ENCODE measurements around the gene ADGRA1.

ADGRA1 gene

DNA sequence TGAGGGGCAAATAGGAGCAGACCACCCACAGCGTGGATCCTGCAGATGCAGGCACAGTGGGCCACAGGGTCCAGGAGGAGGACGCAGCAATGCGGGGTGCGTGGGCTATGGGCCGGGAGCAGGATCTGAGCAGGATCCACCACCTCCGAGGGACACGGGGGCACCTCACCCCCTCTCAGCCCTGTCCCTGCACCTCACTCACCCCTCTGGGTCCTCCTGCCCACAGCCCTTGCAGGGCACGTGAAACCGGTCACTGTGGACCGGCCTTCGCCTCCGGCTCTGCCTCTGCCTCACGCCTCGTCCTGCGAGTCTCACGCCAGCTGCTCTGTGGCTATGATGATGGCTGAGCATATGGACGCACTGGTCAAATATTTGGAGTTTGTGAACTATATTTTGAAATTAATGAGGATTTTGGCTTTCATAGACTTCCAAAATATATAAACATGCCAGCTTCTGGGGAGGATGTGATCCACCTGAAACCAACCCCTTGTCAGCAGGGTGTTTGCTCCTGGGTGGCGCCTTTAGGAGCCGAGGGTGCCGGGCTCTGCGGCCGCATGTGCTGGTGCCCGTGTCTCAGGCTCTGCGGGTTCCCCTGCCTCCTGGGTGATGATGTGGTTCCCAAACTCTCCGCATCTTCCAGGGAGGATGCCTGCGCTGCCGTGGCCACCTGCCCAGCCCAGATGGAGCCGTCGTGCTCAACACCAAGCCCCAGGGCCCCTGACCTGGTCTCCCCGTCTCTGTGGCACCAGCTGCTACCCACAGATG is 11.3 kb upstream of the ADGRA1 start:
- DNase-seq, result no peak

DNA sequence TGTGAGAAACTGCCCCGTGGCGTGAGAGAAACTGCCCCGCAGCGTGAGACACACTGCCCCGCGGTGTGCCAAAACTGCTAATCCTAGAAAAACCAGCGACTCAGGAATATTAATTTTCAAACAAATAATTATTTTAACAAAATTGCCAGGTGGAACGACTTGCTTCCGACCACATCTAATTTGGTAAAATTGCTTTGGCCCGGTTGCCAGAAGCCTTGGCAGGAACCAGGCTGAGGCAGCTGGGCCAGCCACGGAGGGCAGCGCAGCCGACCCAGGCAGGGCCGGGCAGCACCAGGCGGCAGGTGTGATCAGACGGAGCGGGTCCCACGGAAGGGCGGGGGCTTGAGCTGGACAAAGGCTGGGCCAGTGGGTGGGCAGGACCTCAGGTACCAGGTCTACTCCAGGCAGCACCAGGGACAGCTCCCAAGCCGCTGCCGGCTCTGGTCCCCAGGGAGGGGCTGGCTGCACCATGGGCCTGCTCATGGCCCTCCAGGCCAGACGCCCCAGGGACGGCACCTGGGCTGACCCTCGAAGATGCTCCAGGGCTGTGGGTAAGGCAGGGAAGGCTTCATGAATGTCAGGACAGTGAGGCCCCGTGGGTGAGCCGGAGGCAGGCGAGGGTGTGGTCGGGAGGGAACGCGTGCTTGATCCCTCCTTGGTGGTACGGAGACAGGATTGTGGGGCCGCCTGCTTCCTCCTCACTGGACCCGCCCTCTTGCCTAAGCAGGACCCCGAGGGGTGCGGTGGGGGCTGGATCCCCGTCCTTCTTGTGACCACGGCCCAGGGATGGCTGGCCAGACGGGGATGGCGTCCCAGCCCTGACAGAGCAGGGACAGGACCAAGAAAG is 7.7 kb upstream of the ADGRA1 start:
- no peak for DNase-seq

DNA sequence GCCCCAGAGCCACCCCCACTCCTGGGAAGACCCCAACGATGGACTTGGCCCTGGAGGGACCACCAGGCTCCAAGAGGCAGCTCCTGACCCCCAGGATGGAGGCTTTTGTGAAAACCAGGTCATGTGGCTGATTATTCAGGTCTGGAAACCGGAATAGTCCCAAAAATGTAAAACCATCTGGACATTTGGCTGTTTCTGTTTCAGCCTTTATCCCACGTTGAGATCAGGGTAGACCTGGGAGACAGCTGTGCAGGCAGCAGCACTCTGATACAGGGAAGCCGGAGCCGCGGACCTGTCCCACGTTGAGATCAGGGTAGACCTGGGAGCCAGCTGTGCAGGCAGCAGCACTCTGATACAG is 7.1 kb upstream of the ADGRA1 start:
- DNase-seq, result no peak

DNA sequence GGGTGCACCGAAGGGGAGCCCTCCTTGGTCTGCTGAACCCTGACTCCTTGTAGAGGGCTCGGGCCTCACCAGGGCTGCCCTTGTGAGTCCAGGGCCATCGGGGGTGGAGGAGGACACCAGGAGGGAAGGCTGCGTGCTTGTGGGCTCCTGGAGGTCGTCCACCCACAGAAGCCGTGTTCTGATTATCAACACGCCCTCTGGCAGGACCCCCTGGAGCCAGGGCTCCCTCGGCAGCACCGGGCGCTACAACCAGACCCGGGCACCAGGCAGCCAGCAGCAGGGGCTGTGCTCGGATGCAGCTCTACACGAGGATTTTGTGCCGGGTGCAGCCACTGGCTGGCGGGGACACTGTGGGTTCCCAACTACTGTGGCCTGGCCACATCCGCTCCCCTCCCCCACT is 6.1 kb upstream of the ADGRA1 start:
- no peak for DNase-seq

DNA sequence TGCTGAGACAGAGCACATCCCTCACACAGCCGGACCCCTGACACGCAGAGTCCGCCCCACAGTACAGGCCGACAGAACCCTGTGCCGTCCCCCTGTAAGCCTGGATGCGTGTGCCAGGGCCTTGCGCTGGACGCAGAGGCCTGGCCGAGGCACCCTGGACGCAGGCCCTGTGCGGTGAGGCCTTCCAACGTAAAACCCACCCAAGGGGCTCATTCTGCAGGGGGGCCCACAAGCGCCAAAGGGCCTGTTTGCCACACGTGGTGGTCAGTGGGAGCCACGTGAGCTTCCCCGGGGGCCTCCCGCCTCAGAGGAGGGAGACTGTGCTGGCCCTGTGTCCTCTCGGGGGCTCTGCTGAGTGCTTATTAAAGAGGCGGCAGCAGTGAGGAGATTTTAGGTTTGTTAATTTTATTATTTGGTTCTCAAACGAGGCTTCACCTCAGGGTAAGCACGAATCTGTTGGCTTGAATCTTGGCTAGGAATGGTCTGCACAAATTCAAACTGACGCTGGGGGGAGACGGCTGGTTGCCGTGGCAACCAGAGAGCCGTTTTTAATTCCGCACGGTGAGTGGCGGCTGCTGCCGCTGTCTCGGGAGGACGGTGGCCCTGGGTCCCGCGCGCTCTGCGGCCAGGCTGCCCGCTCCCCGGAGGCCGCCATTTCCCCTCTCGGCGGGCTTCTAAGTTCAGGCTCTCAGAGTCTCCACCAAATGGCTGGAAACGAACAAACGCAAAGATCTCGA is 4.9 kb upstream of the ADGRA1 start:
- DNase-seq, result no peak

DNA sequence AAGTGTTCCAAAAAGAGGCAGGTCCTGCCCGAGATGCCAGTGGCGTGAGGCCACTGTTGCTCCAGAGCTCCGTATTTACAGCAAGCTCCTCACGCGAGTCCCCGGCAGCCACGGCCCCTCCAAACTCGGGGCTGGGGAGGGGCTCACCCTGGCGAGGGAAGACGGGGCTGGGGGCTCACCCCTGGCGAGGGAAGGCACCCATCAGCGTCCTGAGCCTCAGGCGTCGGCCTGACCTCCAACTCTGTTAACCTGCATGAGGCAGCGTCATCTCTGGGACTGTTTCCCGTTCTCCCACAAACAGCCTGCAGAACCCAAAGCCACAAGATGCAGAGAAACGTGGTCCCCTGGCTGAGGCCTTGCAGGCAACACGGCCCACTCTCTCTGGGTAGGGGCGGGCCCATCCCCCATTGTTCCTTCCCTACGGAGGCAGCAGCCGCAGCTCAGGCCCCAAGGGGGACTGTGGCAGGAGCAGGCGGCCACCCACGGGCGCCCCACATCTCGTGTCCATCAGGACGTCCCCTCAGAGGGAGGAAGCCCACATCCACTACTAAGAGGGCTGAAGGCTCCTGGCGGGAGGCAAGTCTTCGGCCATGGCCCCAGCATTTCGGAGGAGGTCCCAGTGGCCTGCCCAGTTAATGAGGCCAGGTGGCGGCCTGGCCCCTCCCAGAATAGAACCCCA is 4.2 kb upstream of the ADGRA1 start:
- no peak for DNase-seq

DNA sequence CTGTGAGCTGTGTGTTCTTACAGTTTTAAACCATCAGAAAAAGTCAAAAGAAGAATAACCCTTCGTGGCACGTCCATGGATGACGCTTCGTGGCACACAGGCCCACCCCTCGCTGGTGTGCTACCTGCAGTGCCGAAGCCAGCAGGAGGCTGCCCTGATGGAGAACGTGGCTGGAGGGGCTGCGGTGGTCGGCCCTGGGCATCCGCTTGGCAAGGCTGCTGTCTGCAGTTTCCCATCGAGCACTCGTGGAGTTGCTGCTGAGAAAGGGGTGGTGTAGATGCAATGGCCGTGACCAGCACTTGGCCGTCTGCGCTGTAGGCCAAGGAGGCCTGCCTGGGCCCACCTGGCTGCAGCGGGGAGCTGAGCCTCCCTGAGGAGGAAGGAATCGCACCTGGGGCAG is 3.2 kb upstream of the ADGRA1 start:
- DNase-seq, result no peak

DNA sequence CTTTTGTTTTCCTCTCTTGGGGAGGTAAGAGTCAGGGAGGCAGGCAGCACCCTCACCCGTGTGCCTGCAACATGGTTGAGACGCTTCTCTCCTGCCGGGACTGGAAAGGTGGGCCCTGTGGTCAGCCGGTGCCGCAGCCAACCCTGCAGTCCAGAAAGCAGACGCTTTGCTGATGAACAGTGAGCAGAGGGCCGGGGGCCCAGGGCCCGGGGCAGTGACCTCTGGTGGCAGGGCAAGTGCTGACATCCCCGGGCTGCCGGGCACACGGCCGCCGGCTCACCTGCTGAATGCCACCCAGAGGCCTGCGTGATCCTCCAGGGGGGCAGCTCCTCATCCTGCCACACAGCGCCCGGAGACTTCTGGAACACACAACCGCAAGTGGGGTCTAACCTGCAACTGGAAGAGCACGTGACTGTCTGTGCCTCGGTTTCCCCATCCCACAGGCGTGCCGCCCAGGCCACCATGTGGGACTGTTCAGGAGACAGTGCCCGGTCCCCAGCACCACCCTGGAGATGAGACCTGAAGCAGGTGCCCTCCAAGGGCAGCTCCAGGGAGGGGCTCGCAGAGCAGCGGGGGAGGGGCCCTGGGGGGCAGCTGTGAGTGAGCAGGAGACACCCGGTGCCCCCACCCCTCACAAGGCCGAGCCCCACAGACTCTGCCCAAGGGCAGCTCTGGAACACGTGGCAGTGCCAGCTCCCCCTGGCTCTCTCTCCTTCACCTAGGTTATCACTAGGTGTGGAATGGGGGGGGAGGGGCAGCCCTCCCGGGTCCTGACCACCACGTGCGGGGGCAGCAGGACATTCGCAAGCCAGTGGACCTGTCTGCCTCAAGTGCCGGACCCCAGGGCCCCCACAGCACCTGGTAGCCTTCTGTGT is 2.2 kb upstream of the ADGRA1 start:
- DNase-seq, result no peak

DNA sequence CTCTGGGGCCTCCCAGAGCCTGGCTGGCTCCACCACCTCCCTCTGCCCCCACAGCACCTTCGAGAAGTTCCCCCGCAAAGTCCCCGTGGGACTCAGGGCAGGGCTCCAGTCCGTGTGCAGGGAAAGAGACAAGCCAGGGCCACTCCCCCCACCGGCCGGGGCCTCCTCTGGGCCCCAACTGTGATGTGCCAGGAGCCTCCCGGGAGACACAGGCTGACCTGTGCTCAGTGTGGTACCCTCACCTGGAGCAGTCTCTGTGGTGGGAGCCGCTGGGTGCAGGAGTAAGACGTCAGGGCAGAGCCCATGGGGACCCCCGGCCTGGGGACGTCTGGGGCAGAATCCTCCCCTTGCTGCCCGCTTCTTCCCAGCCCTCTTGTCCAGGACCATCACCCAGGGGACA is 1.5 kb upstream of the ADGRA1 start:
- DNase-seq, result no peak

DNA sequence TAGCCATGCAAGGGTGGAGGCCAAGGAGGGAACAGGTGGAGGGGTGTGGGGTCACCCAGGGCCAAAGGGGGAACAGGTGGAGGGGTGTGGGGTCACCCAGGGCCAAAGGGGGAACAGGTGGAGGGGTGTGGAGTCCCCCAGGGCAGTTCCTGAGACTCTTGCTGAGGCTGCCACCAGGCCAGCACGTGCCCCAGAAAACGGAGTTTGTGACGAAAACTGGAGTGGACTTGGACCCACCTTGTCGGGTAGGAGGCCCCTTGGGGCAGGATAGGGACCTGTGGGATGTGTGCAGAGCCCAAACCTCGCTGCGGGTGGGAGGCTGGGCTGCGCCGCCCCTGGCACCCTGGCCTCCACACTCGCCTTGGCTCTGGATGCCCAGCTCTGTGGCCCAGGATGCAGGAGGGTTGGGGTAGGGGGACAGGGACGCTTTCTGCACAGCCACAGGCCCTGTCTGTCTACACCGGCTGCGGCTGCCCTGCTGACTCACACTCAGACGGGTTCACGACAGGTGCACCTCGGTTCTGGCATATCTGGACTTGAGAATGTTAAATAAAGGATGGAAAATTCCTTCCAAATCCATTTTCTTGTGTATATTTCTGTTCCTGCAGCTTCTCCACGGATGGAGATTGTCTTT is 562 bp upstream of the ADGRA1 start:
- no peak for DNase-seq

DNA sequence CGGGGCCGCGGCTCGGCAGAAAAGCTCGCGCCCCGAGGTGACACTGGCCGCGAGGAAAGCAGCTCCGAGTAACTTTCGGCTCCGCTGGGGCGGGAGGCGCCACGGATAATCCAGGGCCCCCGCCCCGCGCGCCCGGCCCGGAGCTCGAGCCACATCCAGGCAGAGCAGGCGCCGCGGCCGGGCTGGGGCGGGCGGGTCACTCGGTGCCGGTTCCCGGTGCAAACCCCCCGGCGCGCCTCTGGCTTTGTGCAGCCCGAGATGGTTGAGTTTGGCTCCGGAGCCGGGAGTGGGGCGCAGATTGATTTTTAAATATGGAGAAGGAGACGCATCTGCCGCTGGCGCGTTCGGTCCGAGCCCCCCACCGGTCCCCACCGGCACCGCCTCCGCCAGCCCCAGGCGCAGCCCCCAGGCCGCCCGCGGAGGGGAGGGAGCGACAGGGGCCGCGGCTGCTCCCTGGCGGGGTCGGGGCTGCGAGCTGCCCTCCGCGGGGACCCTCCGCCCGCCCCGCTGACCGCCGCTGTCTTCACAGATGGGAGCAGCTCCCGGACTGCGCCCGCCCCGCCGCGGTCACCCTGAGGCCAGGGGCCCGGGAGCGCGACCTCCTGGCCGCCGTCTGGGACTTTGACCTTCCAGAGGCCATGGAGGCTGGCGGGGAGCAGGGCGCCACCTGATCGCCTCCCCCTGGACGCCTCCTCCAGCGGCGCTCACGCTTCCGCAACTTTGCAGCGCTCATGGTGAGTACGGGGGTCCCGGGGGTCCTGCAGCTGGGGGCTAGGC is 643 bp downstream of the ADGRA1 start:
- DNase-seq, result no peak

DNA sequence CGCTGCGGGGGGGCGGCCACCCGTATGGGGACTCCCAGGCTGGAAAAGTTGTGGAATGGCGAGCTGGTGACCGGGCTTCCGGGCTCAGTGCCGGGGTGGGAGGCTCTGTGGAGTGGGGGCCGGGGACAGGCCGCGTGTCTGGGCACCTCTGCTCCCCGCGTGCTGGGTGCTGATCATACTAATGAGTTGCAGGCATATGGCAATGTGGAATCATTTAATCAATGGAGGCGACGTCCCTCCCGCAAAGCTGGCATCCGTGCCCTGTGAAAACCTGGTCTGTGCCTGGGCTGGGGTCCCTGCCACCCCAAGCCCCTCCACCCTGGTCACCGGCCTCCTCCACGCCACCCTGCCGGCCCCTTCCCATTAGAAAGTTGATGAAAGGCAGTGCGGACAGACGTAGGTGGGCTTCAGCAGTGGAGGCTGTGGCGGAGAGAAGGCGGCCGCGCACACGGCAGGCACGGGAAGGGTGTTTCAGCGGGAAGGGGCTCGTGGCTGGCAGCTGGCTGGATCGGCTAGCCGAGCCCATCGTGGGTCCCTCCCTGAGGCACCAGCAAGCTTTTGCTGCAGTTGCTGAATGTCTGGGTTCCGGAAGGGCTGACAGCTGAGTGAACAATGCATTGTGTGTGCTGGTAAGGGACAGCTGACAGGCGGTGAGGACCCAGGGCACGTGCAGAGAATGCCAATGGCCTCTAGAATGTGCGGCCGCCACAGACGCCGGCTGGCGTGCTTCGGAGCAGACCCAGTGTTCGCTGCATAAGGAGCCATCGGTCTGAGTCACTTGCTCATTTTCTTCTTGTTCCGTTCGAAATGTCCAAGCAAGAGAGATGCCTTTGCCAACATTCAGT is 1.5 kb downstream of the ADGRA1 start:
- no peak for DNase-seq

DNA sequence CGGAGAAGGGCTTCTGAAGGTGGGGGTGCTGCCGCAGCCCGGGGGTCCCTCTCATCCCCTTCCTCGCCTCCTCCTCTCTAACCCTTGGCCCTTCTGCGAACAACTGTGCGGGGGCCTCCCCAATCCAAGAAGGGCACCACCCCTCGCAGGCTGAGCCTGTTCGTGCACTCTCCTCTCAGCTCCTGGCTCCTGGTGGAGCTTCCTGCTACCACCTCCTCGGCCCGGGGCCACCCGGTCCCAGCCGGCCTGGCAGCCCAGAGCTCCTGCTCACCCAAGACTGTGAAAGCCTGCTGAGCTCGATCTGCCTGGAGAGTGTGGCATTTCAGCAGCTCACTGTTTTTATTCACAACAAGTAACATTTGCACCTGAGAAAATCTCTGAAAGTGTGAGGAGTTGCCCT is 2.4 kb downstream of the ADGRA1 start:
- no peak for DNase-seq

DNA sequence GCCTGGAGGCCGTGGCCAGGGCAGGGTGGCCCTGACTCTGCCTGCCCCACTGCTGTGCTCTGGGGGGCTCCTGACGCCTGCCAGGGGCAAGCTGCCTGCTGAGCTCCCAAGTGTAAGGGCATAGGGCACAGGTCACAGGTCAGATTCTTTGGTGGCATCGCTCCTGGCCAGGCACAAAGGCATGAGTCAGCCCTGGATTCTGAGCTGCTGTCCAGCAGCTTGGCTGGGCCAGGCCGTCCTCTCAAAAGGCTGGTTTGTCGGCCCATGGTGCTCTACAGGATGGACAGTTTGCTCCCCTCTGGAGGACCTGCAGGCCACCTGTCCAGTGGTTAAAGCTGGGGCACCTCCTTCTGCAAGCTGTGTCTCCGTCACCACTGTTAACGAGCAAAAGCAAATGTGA is 2.9 kb downstream of the ADGRA1 start:
- DNase-seq, result no peak

DNA sequence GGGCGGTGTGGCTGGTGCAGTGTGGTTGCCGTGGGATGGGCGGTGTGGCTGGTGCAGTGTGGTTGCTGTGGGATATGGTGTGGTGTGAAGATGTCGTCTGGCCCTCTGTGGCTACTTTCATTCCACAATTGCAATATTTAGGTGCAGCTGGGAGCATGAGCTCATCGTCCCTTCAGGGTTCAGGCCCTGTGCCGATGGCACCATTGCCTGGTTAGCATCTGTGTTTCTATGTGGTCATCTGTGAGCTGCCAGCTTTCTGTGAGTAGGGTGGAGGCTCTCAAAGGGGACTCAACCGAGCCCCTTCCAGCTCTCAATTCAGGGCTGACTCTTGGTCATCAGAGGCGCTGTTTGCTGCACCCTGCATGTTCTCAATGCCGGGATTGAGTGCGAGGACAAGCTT is 3.6 kb downstream of the ADGRA1 start:
- DNase-seq, result no peak

DNA sequence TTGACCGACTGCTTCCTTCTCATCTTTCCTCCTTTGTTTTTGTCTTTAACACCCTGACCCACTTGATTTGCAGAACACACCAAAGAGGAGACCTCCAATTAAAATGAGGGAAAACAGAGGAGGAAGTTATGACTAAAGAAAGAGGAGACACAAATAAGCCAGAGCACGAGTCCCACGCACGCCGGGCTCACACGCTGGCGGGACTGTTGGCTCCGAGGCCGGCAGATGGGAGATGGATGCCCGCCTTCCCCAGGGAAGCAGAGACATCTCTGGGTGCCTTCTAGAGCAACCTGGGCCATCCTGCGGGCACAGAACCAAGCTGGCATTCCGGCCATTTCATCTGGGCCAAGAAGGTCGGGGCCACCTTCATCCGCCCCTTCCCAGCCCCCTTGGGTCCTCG is 5.6 kb downstream of the ADGRA1 start:
- no peak for DNase-seq

DNA sequence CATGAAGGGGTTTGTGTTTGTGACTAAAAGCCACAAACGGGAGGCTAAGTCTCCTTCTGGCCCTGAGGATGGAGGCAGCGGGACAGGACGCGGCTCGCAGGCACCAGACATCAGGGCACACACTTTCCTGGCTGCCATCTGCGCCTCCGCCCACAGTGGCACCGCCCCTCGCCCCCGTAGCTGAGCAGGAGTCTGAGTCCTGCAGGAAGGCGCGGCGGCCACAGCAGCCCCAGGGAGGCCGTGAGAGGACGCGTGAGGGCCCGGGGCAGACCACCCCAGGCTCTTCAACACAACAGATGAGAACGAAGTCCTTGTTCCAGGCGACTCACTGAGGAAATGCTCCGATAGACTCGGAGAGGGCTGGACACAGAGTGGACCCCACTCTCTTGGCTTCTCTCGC is 6.6 kb downstream of the ADGRA1 start:
- DNase-seq, result no peak

DNA sequence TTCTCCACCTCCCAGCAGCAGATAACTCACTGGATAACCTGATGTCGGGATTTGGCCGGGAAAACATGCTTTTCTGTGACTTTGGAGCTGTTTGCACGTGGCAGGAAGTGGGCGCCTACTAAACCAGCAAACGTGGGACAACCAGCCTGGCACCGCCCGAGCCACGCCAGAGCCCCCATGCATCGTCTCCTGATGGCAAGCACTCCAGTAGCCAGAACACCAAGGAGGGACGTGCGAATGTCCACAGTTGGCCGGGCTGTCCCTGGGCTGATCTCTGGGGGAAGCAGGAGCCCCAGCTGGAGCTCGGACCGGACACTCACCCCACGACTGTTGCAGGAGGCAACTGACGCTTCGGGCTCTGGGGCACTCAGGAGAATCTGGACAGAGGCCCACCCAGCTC is 7.1 kb downstream of the ADGRA1 start:
- DNase-seq, result no peak

DNA sequence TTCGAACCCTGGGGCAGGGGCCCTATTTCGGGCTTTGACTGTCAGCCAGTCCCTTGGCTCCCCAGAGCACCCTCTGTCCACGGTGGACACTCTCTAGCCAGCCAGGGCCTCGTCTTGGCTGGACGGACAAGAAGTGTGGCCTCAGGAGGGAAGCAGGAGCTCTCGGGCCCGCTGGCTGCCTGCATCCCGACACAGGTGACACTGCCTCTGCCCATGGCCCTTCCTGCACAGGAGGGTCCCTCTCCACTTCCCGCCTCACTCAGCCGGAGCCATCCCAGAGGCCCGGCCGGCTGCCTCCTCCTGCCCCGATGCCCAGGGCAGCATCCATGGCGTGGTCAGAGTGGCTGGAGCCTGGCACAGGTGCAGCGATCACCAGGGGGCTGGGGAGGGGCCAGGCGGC is 7.9 kb downstream of the ADGRA1 start:
- DNase-seq, result no peak

All from kidney glomerular epithelial cell (primary cell).